Subcutaneous abdominal adipose tissue (tissue), 5 donors: Measurements from ENCODE around the gene ACOT11.

Experiments used
- H3K27ac ChIP-seq: one replicate; pipeline ENCODE4 v1.7.0; 2013; ENCODE audit warnings: low read depth, mild to moderate bottlenecking, inconsistent platforms, low read length, moderate library complexity
- H3K27me3 ChIP-seq, 5 donors: one replicate each; pipeline ENCODE4 v1.7.0; 2013; ENCODE audit warnings: low read length in 5 of 5, inconsistent platforms in 1 of 5; ENCODE audit not compliant: control insufficient read depth in 5 of 5, insufficient read depth in 4 of 5
- H3K36me3 ChIP-seq, 5 donors: one replicate each; pipeline ENCODE4 v1.7.0; 2013; ENCODE audit warnings: low read length in 5 of 5; ENCODE audit not compliant: control insufficient read depth in 5 of 5, insufficient read depth in 5 of 5
- H3K4me1 ChIP-seq, 5 donors: one replicate each; pipeline ENCODE4 v1.7.0; 2013; ENCODE audit warnings: low read length in 5 of 5, mild to moderate bottlenecking in 3 of 5, moderate library complexity in 1 of 5; ENCODE audit not compliant: control insufficient read depth in 5 of 5, insufficient read depth in 5 of 5
- H3K4me3 ChIP-seq, 5 donors: one replicate each; pipeline ENCODE4 v1.7.0; 2013; ENCODE audit warnings: low read length in 5 of 5, low read depth in 1 of 5
- H3K9ac ChIP-seq, 5 donors: one replicate each; pipeline ENCODE4 v1.7.0; 2013; ENCODE audit warnings: low read length in 5 of 5, mild to moderate bottlenecking in 4 of 5, moderate library complexity in 3 of 5
- H3K9me3 ChIP-seq, 5 donors: one replicate each; pipeline ENCODE4 v1.7.0; 2013; ENCODE audit warnings: low read length in 5 of 5; ENCODE audit not compliant: control insufficient read depth in 5 of 5
- donor health status: healthy.
- donor health status: healthy.
- donor health status: healthy.
- donor health status: healthy.
- donor health status: healthy.

The ACOT11 gene

DNA sequence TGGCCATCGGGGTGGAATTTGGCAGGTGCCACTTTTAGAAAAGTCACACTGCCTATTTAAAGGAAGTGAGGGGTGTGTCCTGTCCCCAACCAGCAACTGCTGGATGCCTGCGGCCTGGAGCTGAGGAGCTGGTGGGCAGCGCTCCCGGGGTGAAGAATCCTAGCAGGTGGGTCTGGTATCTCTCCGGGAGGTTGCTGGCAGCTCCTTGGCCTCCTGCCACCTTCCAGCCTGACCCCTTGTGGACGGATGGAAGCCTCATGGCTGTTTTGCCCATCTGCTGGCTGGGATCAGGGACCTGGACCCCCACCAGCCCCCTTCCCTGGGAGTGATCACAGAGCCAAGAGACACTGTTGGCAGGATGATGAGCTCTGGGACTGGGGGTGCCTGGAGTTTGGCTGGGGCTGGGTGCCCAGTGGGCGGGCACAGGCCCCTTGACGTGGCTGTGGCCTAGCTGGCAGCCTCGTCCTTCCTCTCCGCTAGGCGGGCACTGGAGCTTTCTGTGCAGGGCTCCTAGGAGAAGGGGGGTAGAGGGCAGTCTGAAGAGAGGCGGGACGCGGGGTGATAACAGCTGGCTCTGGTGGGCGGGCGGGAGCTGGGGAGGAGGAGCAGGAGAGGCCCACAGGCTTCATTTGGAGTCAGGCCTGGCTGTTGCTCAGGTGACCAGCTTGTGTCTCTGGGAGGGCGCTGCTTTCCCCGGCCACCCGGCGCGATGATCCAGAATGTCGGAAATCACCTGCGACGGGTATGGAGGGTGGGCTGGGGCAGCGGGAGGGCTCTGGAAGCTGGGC lies at the start of gene ACOT11:
TSS of gene ACOT11 (plus strand) at position 628 of the 788 bp plus-strand sequence. CDS start at position 710, 82 bp downstream.
- peaks cover 0 to 2% (median 0%) of the 10 kb centered on the region in 5 donors for H3K27me3 ChIP-seq
- no peaks in the 10 kb centered on the region for H3K36me3 ChIP-seq
- H3K4me3 ChIP-seq: peak within 1 kb of the TSS in 4 of 5 donors; percentile 11 to 45 (median 22)
- peaks cover 0 to 24% (median 15%) of the 10 kb centered on the region in 5 donors for H3K4me1 ChIP-seq
- no peak within 1 kb of the TSS for H3K27ac ChIP-seq
- H3K9me3 ChIP-seq: no peaks in the 10 kb centered on the region
- H3K9ac ChIP-seq: peak within 1 kb of the TSS in 1 of 5 donors; percentile 31

DNA sequence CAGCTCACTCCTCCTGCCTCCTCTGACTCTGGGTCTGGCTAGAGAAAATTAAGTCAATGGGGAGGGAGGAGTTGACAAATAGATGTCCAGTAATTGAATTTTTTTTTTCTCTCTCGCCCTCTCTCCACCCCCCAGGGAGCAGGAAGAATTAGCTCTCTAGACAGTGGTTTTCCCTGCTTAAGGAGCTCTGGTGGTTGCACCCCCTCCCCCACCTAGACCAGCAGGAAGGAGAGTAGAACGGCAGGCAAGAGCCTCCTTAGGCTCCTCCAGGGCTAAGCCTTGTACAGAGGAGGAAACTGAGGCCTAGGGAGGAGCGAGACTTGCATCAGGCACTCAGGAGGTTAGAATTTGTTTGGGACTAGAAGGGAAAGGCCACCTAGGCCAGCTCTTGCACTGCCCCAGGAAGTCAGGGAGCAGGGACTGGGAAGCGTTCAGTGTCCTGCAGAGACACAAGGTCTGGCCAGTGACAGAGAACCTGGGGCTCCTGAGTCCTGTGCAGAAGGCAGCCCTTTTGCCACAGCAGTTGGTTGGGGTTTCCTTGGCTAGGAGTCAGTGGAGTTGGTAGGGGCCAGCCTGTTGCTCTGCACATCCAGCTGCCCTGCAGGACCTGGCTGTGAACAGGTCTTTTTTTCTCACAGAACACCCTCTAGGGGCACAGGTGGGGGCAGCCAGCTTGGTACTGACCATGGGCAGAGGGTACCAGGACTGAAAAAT lies 49.5 kb upstream of the ACOT11 start:
- H3K36me3 ChIP-seq: no peaks in the 10 kb centered on the region
- no peak overlapping the region for H3K4me3 ChIP-seq
- H3K9ac ChIP-seq: no peak overlapping the region
- peaks cover 0 to 13% (median 11%) of the 10 kb centered on the region in 5 donors for H3K4me1 ChIP-seq
- H3K27me3 ChIP-seq: peaks cover 9 to 40% (median 31%) of the 10 kb centered on the region in 5 donors
- H3K27ac ChIP-seq: no peak overlapping the region
- peaks cover 0 to 9% (median 5%) of the 10 kb centered on the region in 5 donors for H3K9me3 ChIP-seq

DNA sequence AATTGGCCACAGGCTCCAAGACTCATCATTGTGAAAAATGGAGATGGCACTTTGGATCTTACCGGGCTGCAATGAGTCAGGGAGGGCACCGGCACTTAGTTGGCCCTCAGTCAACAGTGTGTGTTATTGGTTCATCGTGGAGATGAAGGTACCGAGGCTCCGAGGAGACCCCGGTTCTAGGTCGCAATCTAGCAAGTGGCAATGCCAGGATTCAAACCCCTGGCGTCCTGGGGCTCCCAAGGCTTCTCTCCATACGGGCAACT lies 49.0 kb upstream of the ACOT11 start:
- H3K27me3 ChIP-seq: peaks cover 9 to 40% (median 31%) of the 10 kb centered on the region in 5 donors
- no peak overlapping the region for H3K27ac ChIP-seq
- H3K4me1 ChIP-seq: peaks cover 0 to 13% (median 11%) of the 10 kb centered on the region in 5 donors
- peaks cover 0 to 9% (median 5%) of the 10 kb centered on the region in 5 donors for H3K9me3 ChIP-seq
- no peak overlapping the region for H3K9ac ChIP-seq
- H3K36me3 ChIP-seq: no peaks in the 10 kb centered on the region
- peak overlapping the region in 4 of 5 donors; percentile 14 to 50 (median 20) for H3K4me3 ChIP-seq

DNA sequence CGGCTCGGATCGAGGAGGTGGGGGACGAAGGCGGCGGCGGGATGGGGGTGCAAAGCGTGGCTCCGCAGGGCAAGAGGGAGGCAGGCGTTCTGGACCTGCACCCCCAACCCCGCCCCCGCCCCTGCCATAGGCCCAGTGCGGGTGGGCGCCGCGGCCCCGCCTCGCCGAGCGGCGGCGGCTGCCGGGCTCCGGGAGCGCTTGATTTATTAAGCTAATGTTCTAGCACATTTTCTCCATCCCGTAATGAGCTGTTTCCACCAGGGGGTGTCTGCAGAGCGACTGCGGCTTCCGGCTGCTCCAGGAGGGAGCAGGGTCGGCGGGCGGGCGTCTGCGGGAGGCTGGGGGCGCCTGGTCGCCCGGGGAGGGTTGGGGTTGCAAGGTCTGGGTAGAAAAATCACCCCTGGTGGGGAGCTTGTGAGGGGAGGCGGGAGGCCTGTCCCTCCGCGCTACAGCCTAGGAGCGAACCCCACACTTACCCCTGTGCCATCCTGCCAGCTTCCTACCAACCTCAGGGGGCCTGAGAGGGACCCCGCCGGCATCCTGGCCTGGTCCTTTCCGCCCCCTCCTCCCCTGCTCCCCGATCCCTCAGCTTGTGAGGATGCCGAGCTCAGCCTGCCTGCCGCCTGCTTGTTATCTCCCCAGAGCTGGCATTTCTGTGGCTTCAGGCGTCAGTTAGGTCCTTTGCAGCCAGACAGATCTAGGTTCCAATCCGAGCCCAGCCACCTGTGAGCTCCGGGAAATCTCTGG lies 48.5 kb upstream of the ACOT11 start:
- H3K4me3 ChIP-seq: peak overlapping the region in 3 of 5 donors; percentile 26 to 50 (median 42)
- peaks cover 0 to 9% (median 5%) of the 10 kb centered on the region in 5 donors for H3K9me3 ChIP-seq
- no peak overlapping the region for H3K27ac ChIP-seq
- H3K36me3 ChIP-seq: no peaks in the 10 kb centered on the region
- peaks cover 9 to 40% (median 31%) of the 10 kb centered on the region in 5 donors for H3K27me3 ChIP-seq
- no peak overlapping the region for H3K9ac ChIP-seq
- H3K4me1 ChIP-seq: peaks cover 0 to 13% (median 11%) of the 10 kb centered on the region in 5 donors

DNA sequence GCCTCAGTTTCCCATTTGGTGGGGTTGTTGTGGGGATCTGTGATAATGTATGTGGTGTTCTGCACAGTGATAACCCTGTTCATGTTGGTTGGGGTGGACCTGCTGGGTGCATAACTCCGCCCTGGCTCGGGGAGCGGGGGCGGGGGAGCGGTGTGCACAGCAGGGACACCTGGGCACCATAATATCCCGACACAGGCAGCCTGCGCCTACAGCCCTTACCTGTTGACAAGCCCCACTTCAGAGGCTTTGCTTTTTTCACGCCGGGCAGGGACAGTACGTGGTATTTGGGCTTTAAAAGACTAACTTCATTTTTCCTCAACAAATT lies 48.0 kb upstream of the ACOT11 start:
- no peak overlapping the region for H3K9ac ChIP-seq

DNA sequence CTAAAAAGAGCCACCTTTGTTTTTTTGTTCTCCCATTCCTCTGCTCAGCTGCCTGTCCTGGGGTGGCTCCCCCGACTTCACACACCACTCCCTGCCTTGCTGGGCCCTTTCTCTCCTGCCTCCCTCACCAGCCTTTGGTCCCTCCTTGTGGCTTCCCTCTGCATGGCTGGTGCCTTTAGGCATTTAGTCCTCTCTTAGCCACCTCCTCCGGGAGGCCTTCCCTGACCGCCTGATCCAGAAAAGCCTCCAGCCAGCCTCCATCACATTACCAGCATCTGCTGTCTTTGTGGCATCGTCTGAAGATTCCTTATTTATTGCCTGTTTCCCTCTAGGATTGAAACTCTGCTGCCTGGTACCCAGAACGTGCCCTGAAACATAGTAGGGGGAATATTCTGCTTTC lies 46.2 kb upstream of the ACOT11 start:
- no peak overlapping the region for H3K9ac ChIP-seq
- H3K4me3 ChIP-seq: no peak overlapping the region
- peaks cover 9 to 40% (median 31%) of the 10 kb centered on the region in 5 donors for H3K27me3 ChIP-seq
- H3K4me1 ChIP-seq: peaks cover 0 to 13% (median 11%) of the 10 kb centered on the region in 5 donors
- H3K36me3 ChIP-seq: no peaks in the 10 kb centered on the region
- H3K9me3 ChIP-seq: peaks cover 0 to 9% (median 5%) of the 10 kb centered on the region in 5 donors
- H3K27ac ChIP-seq: no peak overlapping the region

More for the DNA sequence above, 48.0 kb upstream of the ACOT11 start:
- Histone ChIP-seq H3K4me1 (peaks cover 0 to 13% (median 11%) of the 10 kb centered on the region in 5 donors), H3K4me3 (no peak overlapping the region), H3K27ac (no peak overlapping the region), H3K36me3 (no peaks in the 10 kb centered on the region), H3K27me3 (peaks cover 9 to 40% (median 31%) of the 10 kb centered on the region in 5 donors), H3K9me3 (peaks cover 0 to 9% (median 5%) of the 10 kb centered on the region in 5 donors)

DNA sequence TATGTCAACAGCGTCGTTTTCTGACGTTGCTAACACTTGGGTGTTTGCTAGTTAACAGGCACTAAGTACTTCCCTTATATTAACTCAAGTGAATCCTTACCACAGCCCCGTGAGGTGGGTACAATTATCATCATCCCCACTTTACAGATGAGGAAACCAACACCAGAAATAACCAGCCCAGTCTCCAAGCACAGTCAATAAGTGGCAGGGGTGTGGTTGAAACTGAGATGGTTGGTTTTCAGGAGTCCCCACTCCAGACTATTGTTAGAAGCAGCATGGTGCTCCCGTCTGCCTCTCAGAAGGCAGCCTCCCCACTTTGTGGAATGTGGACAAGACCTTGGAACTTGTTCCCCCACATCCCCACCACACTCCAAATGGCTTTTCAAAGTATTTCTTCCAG lies 45.7 kb upstream of the ACOT11 start:
- peaks cover 0 to 8% (median 4%) of the 10 kb centered on the region in 5 donors for H3K9me3 ChIP-seq
- H3K27ac ChIP-seq: no peak overlapping the region
- peaks cover 9 to 40% (median 31%) of the 10 kb centered on the region in 5 donors for H3K27me3 ChIP-seq
- H3K9ac ChIP-seq: no peak overlapping the region
- peaks cover 0 to 13% (median 11%) of the 10 kb centered on the region in 5 donors for H3K4me1 ChIP-seq
- H3K36me3 ChIP-seq: no peaks in the 10 kb centered on the region
- no peak overlapping the region for H3K4me3 ChIP-seq

DNA sequence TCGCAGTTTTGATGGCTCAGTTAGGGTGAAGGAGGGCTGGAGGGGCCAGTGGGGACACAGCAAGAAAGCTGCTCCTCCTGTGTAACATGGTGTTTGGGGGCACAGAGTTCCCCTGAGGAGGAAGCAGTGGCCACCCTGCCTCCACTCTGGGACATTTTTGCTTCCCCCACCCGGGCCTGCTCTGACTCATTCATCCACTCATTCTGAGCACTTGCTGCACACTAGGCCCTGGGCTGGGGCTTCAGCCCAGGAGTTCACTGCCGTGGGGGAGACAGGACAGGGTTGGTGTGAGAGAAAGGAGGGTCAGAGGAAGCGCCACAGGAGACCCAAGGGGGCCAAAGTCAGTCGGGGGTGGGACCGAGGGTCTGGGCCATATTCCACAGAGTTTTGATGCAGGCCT lies 41.4 kb upstream of the ACOT11 start:
- Histone ChIP-seq H3K4me1 (no peaks in the 10 kb centered on the region), H3K27me3 (peaks cover 4 to 9% (median 8%) of the 10 kb centered on the region in 5 donors), H3K9me3 (peaks cover 0 to 4% (median 0%) of the 10 kb centered on the region in 5 donors), H3K4me3 (no peak overlapping the region), H3K27ac (no peak overlapping the region), H3K9ac (no peak overlapping the region), H3K36me3 (no peaks in the 10 kb centered on the region)

DNA sequence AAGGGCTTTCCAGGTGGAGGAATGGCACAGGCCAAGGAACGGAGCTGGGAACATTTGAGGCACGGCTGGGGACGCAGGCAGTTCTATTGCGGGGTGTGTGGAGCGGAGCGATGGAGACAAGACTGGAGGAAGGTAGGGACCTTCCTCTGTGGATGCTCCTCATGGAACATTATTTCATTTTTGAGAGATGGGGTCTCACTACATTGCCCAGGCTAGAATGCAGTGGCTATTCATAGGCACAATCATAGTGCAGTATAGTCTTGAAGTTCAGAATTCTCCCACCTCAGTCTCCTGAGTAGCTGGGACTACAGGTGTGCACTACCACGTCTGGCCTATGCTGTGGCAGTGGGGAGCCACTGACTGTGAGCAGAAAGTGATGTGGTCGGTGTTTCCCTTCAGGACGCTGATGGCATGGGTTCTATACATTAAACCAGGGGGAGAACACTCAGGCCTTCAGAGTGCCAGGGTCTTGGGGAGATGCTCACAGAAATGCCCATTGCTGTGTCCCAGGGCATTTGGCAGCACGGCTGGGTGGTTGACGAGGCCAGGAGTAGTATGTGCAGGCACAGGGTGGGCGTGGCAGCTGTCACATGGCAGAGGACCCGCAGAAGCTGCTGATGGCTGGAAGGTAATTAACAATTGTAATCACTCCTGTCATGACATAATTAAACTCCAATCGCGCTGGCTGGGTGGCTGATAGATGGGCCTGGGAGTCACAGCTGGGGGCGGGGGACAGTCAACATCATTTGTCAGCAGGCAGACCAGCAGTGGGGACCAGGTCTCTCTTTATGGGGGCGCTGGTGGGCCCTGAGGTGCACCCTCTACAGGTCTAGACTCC lies 40.8 kb upstream of the ACOT11 start:
- peaks cover 0 to 5% (median 3%) of the 10 kb centered on the region in 5 donors for H3K27me3 ChIP-seq
- no peak overlapping the region for H3K9ac ChIP-seq
- H3K27ac ChIP-seq: no peak overlapping the region
- H3K9me3 ChIP-seq: peaks cover 0 to 5% (median 0%) of the 10 kb centered on the region in 5 donors
- H3K4me1 ChIP-seq: no peaks in the 10 kb centered on the region
- H3K4me3 ChIP-seq: no peak overlapping the region
- H3K36me3 ChIP-seq: no peaks in the 10 kb centered on the region
